Activated CD4-positive, alpha-beta T cell treated with anti-CD3 and anti-CD28 coated beads, Interleukin-2, Interleukin-6, amounts not matched to agents 100 ng/mL and 50 ng/mL, durations not matched to agents 16 hours and 8 hours (primary cell): ENCODE measurements around the gene PTPN13.
"Not testable (repeated sequence)": the region's sequence is repeated elsewhere in the genome, so short reads cannot be mapped to it uniquely, and the experiment has no call there.

ENCODE experiments used
- DNase-seq: peaks from one replicate; pipeline ENCODE4 v3.0.0-alpha.2; 2020

The PTPN13 gene

GRCh38 chr4:86641516-86642090 is 47.5 kb downstream of the PTPN13 start:
- no peak for DNase-seq

DNA sequence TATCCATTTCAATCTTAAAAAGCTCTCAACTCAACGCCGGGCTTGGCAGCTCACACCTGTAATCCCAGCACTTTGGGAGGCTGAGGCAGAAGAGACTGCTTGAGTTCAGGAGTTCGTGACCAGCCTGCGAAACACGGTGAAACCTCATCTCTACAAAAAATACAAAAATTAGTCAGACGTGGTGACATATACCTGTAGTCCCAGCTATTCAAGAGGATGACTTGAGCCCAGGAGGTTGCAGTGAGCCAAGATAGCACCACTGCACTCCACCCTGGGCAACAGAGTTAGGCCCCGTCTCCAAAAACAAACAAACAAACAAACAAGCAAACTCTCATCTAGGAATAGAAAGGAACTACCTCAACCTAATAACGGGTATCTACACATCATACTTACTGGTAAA is 50.8 kb downstream of the PTPN13 start:
- DNase-seq = no peak

DNA sequence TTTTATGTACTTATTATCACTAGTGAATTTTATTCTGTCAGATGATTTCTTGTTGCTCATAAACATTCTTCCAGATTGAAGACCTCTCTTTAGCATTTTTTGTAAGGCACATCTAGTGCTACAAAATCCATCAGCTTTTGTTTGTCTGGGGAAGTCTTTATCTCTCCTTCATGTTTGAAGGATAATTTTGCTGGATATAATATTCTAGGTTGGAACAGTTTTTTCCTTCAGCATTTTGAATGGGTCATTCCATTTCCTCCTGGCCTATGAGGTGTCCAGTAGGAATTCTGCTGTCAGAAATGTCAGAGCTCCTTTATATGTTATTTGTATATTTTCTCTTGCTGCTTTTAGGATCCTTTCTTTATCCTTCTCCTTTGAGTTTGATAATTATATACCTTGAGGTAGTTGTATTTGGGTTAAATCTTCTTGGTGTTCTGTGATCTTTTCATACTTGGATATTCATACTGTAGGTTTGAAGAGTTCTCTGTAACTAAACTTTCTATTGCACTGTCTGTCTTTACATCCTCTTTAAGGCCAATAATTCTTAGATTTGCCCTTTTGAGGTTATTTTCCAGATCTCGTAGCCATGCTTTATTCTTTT is 58.3 kb downstream of the PTPN13 start:
- DNase-seq = no peak

DNA sequence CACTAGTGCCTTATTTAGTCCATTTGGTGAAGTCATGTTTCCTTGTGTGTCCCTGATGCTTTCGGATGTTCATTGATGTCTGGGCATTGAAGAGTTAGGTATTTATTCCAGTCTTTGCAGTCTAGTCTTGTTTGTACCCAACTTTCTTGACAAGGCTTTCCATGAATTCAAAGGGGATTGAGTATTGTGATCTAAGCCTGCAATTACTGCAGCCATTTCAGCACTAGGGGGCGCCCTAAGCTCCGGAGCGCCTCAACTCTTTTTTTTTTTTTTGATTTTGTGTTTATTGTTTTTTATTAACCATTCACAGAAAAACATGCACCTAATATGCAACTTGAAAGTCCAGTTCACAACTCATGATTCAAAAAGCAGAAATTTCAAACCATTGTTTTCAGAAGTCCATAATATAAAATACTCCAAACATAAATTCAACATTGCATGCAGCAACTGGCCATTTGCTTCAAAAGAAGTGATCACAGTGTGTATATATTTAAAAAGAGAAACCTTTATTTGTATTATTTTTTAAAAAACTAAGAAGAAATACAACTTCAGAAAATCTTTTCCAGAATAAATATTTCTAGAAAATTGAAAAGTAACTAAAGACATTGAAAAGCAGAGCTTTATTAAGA is 59.2 kb downstream of the PTPN13 start:
- peak; percentile 32 for DNase-seq

GRCh38 chr4:86656781-86657180 is 62.7 kb downstream of the PTPN13 start:
- DNase-seq = not testable (repeated sequence)

DNA sequence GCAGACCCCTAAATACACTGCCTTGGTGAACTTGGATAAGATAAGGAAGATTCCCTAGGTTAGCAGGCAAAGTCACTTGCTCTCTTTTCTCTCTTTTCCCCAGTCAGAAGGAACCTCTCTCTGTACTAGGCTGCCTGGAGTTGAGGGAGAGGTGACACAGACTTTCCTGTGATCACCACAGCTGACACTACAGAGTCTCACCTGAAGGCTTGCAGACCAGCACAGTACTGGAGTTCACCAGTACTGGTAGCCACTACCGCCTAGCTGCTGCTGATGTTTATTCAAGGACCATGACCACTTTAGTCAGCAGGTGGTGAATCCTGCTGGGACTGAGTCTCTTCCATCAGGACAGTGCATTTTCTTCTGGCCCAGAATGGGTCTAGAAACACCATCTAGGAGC is 63.3 kb downstream of the PTPN13 start:
- DNase-seq = no peak

DNA sequence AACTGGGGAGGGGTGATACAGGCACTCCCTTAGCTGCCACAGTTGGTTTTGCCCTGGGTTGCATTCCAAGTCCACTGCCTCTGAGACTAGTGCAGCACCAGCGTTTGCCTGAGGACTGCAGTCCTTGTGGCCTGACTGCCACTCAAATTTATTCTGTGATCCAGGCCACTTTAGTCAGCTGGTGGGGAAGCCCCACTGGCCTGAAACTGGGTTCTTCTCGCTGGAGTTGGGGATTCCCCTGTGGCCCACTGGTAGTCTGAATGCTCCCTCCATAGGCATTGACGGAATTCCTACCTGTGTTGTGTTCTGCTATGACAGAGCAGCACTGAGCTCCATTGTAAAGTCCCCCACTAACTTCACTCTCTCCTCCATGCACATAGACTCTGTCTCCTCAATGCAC is 63.8 kb downstream of the PTPN13 start:
- no peak for DNase-seq

GRCh38 chr4:86660401-86660800 is 66.3 kb downstream of the PTPN13 start:
- DNase-seq = no peak

DNA sequence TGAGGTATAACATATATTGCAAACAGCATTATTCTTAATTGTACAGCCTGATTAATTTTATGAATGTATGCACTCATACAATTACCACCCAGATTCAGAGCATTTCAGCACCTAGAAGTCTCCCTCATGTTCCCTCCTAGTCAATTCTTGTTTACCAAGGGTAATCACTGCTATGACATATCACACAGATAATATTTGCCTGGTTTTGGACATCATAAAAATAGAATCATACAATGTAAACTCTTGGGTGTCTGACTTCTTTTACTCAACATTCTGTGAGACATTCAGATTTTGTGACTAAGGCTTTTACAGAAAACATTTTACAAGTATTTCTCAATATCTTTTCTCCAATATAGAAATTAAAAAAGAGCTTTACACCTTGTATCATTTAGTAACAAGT is 66.9 kb downstream of the PTPN13 start:
- no peak for DNase-seq

GRCh38 chr4:86661418-86661817 is 67.3 kb downstream of the PTPN13 start:
- no peak for DNase-seq

- DNase-seq = no peak
These were observed 70.8 kb downstream of the PTPN13 start for GRCh38 chr4:86664959-86665358.

DNA sequence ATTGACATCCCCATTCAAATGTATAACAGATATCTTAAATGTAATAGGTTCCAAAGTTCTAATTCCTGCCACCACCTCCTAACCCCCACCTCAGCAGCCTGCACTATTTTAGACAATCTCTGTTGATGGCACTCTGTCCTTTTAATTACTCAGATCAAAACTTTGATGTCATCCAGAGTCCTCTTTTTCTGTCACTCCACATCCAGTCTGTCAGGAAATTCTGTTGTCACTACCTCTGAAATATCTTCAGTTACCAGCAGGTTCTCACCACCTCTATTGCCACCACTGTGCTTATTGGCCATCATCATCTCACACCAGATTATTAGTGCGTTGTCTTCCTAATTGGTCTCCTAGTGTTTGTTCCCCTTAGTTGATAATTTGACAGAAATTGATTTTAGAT is 76.2 kb downstream of the PTPN13 start:
- peak; percentile 2 for DNase-seq

GRCh38 chr4:86670756-86671155 is 76.6 kb downstream of the PTPN13 start:
- no peak for DNase-seq

DNA sequence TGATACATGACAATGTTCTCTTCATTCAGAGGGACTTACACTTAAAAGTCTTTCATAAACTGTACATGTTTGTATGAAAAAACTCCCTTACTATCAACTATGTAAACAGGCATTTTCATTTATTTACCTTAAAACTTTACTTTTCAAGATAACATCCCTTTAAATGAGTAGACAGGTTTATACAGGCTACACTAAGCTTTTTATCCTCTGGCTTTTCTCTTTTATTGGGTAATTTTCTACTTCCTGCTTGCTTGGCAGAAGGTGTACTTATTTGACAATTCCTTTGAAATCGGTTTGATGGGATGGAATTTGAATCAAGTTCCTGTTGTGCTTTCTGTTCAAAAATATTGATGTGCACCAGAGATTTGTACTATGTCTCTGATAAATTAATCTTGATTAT is 81.4 kb downstream of the PTPN13 start:
- no peak for DNase-seq

DNA sequence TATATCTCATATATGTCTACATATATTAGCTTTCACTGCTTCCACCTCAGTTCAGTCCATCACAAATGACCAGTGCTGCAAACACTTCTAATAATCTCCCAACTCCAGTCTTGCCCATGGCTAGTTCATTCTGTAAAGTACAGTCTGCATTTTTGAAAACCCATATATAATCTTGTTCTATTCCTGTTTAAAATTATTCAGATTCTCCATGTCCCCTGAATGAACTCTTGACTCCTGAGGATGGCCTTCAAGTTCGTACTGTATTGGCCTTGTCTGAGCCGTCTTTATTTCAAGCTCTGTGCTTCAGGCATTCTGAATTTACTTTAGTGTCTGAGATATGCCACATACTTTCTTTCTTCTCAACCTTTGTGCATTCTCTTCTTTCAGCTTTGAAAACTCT is 84.7 kb downstream of the PTPN13 start:
- DNase-seq = no peak

DNA sequence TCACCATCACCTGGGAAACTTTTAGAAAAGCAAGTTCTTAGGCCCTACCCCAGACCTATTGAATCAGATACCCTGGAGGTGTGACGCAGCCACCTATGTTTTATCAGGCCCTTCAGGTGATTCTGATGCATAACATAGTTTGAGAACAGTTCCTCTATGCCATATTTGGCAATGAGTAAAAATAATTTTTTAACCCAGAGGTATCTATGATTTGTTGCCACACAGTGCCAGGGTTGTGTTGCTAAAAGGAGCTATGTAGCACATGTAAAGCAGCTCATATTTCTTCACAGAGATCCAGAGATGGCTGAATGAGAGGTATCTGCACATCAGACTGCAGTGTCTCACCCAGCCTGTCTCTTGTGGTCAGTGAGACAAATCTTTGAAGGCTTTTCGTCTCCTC is 85.3 kb downstream of the PTPN13 start:
- no peak for DNase-seq

- DNase-seq = no peak
These were observed 89.1 kb downstream of the PTPN13 start for GRCh38 chr4:86683167-86683566.

- DNase-seq = no peak
These were observed 89.9 kb downstream of the PTPN13 start for GRCh38 chr4:86683983-86684382.

- no peak for DNase-seq
These were observed 91.3 kb downstream of the PTPN13 start for GRCh38 chr4:86685401-86685800.

GRCh38 chr4:86686741-86687140 is 92.6 kb downstream of the PTPN13 start:
- DNase-seq = no peak

GRCh38 chr4:86688026-86688425 is 93.9 kb downstream of the PTPN13 start:
- no peak for DNase-seq

DNA sequence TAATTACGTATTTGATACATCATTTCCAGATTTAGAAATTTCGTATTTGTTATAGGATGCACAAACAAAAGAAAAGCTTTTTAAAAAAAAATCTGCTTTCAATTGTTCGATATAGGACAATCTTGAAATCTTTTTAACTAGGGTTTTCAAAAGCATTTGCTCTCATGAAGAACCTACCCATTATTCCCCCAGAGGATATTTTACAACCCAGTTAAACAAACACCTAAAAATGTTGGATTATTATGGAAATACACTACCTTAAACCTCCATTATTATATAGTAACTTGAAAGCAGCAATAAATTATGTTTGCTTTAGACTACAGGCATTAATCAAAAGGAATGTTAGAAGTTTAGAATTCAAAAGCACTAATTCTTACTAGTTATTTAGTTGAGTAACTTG is 110.5 kb downstream of the PTPN13 start:
- no peak for DNase-seq

DNA sequence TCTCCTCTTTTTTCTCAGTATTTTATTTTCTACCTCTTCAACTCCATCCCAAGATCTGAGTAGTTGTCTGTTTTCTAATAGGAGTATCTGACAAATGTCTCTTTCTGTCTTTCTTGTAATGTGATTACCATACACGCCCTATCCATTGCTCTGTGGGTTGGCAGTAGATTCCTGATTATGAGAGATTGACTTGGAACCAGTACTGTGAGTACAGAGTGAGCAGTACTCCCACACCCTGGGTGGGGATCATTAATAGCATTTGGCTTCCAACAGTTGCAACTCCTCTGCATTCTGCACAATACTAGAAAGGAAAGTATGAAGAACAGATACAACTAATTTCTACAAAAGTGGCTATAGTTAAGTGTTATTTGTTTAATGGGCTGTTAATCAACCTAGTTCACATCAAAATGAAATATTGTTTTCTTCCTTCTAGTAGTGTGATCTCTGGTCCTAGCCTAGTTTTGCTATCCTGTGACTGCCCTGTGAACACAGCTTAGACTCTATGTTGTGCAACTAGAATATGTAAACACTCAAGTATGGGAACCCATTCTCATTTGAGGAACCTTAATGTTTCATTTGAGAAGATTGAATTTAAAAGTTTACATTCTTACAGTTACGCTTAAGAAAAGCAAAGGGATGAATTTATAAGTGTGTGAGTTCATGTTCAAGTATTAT is 112.9 kb downstream of the PTPN13 start:
- DNase-seq = no peak

DNA sequence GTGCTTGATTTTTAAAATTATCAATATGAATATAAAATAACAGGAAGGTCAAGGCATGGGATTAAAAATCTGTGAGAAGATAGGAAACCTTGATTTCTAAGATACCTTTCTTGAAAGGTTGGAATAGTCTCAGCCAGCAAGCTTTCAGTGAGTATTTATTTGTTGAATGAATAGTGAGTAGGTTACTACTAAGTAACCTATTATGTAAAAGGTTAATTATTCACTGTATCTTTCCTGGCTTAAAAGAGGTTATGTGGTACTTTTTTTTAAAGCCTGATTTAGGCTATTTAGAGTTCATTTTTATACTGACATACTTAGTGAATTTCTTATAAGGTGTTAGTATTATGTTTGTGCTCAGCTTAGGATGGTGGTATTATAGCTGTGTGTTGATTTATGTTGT is 123.5 kb downstream of the PTPN13 start:
- no peak for DNase-seq
